Colonic mucosa (tissue), 4 donors: ENCODE data around the gene TNFAIP2. TPM values are rescaled to one million over a fixed set of nuclear protein-coding genes. Genes with fewer than 3 reads are reported as not detected.

ENCODE experiments used
- DNase-seq: peaks from one replicate; pipeline ENCODE4 v3.0.0-alpha.2; 2020
- H3K27ac ChIP-seq: fragments of 200-600 bp; one replicate; pipeline ENCODE4 v1.8.0; 2021
- H3K27me3 ChIP-seq: fragments of 200-600 bp; one replicate; pipeline ENCODE4 v1.8.0; 2021
- H3K36me3 ChIP-seq: fragments of 200-600 bp; one replicate; pipeline ENCODE4 v1.8.0; 2021
- H3K4me1 ChIP-seq: fragments of 200-600 bp; one replicate; pipeline ENCODE4 v1.8.0; 2021; ENCODE audit warnings: mild to moderate bottlenecking
- H3K4me3 ChIP-seq: fragments of 200-600 bp; one replicate; pipeline ENCODE4 v1.8.0; 2021
- H3K9ac ChIP-seq, 2 donors: one replicate each; pipeline ENCODE4 v1.7.0; 2013; ENCODE audit warnings: control low read depth in 2 of 2, low read depth in 2 of 2, low read length in 2 of 2
- H3K9me3 ChIP-seq: fragments of 200-600 bp; one replicate; pipeline ENCODE4 v1.8.0; 2021
- CTCF ChIP-seq: fragments of 200-600 bp; IDR thresholded peaks from one replicate; pipeline ENCODE4 v1.8.0; 2022; ENCODE audit warnings: antibody characterized with exemption, mild to moderate bottlenecking
- intact Hi-C: fragments of 100-400 bp; cut with DNase I; formaldehyde crosslinking; loops from one replicate; pipeline ENCODE4 v1.14.1; 2022
- total RNA-seq, 2 donors: library from RNA; stranded (reverse); fragmentation: NEBNext Ultra II Directional in 1 of 2; extraction: Animal tissue kit (Norgen Biotek cat#: 25700) in 1 of 2; gene quantifications; one replicate each; pipeline ENCODE4 v1.2.1, GENCODE V29; 2021
- donor health status: healthy.
- donor health status: DM: no; HTN: no; CAD: no.
- donor health status: DM: no; HTN: no; CAD: no.

TNFAIP2 gene
- total RNA-seq, 2 donors from 2014 or later: 10.5 to 26.9 TPM

DNA sequence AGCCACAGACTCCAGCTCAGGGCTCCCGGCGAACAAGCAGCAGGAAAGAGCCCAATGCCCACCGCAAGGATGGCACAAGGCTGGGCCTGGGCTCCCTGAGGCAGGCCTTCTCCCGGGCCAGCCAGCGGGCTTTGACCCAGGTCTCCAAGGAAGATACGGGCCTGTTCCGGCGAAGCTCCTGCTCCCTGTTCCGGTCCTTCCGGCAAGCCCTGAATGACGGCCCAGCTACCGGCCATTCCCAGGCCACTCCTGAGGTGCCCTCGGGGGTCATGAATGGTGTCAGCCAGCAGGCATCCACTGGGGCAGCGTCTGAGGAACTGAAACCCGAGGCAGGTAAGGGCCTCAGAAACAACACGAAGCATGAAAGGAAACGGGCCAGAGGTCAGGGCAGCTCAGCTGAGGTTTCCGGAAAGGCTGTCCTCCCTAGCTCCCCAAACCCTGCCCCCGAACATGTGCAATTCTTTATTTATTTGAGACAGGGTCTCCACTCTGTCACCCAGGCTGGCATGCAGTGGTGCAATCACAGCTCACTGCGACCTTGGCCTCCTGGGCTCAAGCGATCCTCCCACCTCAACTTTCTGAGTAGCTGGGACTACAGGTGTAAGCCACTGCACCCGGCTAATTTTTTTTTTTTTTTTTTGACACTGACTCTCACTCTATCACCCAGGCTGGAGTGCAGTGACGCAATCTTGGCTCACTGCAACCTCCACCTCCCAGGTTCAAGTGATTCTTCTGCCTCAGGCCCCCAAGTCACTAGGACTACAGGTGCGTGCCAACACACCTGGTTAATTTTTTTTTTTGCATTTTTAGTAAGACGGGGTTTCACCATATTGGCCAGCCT, 22.8 kb upstream of the TNFAIP2 start:
- Histone ChIP-seq H3K36me3 (no peaks in the 10 kb centered on the region), H3K4me1 (peaks cover 15% of the 10 kb centered on the region), H3K4me3 (no peak overlapping the region), H3K9me3 (no peaks in the 10 kb centered on the region), H3K27me3 (peaks cover 23% of the 10 kb centered on the region), H3K9ac (no peak overlapping the region), H3K27ac (no peak overlapping the region)
- no peak for TF ChIP-seq CTCF
- DNase-seq: no peak
- intact Hi-C loops: loop anchor here (10.0 kb wide), 2 partner anchors 84 to 194 kb away; no protein-coding TSS in a partner anchor

GRCh38 chr14:103101257-103101962, 21.9 kb upstream of the TNFAIP2 start:
- TF ChIP-seq CTCF: no peak
- Histone ChIP-seq H3K9me3 (no peaks in the 10 kb centered on the region), H3K4me1 (peaks cover 15% of the 10 kb centered on the region), H3K27ac (no peak overlapping the region), H3K36me3 (no peaks in the 10 kb centered on the region), H3K9ac (no peak overlapping the region), H3K27me3 (peaks cover 23% of the 10 kb centered on the region), H3K4me3 (no peak overlapping the region)
- no peak for DNase-seq
- intact Hi-C loops: loop anchor here (10.0 kb wide), 2 partner anchors 83 to 193 kb away; no protein-coding TSS in a partner anchor

- DNase-seq: no peak
- Histone ChIP-seq H3K27ac (no peak overlapping the region), H3K4me3 (no peak overlapping the region), H3K9ac (no peak overlapping the region), H3K4me1 (peaks cover 15% of the 10 kb centered on the region), H3K36me3 (no peaks in the 10 kb centered on the region), H3K9me3 (no peaks in the 10 kb centered on the region), H3K27me3 (peaks cover 23% of the 10 kb centered on the region)
- intact Hi-C loops: loop anchor here (10.0 kb wide), 2 partner anchors 83 to 193 kb away; no protein-coding TSS in a partner anchor
- no peak for TF ChIP-seq CTCF
These were observed 21.1 kb upstream of the TNFAIP2 start for GRCh38 chr14:103101963-103102688.

DNA sequence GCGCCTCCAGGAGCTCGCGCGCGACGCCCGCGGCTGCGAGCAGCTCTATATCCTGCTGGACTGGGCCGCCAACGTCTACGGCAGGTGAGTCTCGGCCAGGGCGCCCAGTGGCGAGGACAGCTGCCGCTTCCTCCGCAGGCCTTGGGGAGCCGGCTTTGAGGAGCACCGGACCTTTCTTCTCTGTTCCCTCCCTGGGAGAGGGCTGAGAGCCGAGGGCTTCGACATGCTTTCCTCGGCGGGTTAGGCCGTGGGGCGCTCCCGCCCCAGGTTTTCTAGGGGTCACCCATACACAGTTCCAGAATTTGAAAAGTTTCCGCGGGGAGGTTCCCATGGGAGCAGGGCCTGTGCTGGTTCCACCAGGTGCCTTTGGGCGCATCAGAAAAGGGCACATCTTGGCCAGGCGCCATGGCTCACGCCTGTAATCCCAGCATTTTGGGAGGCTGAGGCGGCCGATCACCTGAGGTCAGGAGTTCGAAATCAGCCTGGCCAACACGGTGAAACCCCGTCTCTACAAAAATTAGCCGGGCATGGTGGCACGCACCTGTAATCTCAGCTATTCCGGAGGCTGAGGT, 20.5 kb upstream of the TNFAIP2 start:
- Histone ChIP-seq H3K9ac (no peak overlapping the region), H3K36me3 (no peaks in the 10 kb centered on the region), H3K27ac (no peak overlapping the region), H3K4me3 (no peak overlapping the region), H3K9me3 (no peaks in the 10 kb centered on the region), H3K27me3 (peaks cover 23% of the 10 kb centered on the region), H3K4me1 (peaks cover 15% of the 10 kb centered on the region)
- no peak for TF ChIP-seq CTCF
- DNase-seq: no peak
- intact Hi-C loops: loop anchor here (10.0 kb wide), 2 partner anchors 82 to 192 kb away; no protein-coding TSS in a partner anchor
